Activated T-helper 2 cell treated with anti-CD3 and anti-CD28 coated beads, Interferon-gamma antibody, Interleukin-2, Interleukin-4, amounts not matched to agents 10 μg/mL and 5 μg/mL and 100 μg/mL, durations not matched to agents 14 hours and 24 hours and 36 hours (primary cell): Measurements from ENCODE around the gene TAGLN3. TPM values are rescaled to one million over a fixed set of nuclear protein-coding genes. Genes with fewer than 3 reads are reported as not detected.
A peak's percentile ranks its signal among the peaks of the same experiment; 100 is the strongest.

ENCODE experiments used
- DNase-seq: peaks from one replicate; pipeline ENCODE4 v3.0.0; 2021; ENCODE audit warnings: low spot score
- H3K27ac Mint-ChIP-seq: one replicate; pipeline ENCODE4 v1.8.0; 2021; ENCODE audit warnings: mixed read lengths
- H3K27me3 Mint-ChIP-seq: one replicate; pipeline ENCODE4 v1.8.0; 2021; ENCODE audit warnings: low read depth, mixed read lengths
- H3K36me3 Mint-ChIP-seq: one replicate; pipeline ENCODE4 v1.8.0; 2021; ENCODE audit warnings: low read depth, mixed read lengths
- H3K4me1 Mint-ChIP-seq: one replicate; pipeline ENCODE4 v1.8.0; 2021; ENCODE audit warnings: low read depth, mixed read lengths
- H3K4me3 Mint-ChIP-seq: one replicate; pipeline ENCODE4 v1.8.0; 2021; ENCODE audit warnings: low read depth, mild to moderate bottlenecking, moderate library complexity, mixed read lengths
- H3K9me3 Mint-ChIP-seq: one replicate; pipeline ENCODE4 v1.8.0; 2021; ENCODE audit warnings: mixed read lengths
- intact Hi-C: fragments of 100-400 bp; cut with micrococcal nuclease; formaldehyde crosslinking; loops from one replicate; pipeline ENCODE4 v1.15.1; 2023
- total RNA-seq: library from RNA; stranded (reverse); gene quantifications from 2 replicates; pipeline ENCODE4 v1.2.3, GENCODE V29; 2022

Gene TAGLN3
- total RNA-seq, 1 donor from 2014 or later = 0.34 TPM

GRCh38 chr3:112047264-112047663 is 48.5 kb downstream of the TAGLN3 start:
- peaks cover 5% of the 10 kb centered on the region for H3K4me1 Mint-ChIP-seq
- H3K36me3 Mint-ChIP-seq = no peaks in the 10 kb centered on the region
- no peak overlapping the region for H3K4me3 Mint-ChIP-seq
- intact Hi-C loops = loop anchor here (5.0 kb wide), 1 partner anchor 40 kb away; the partner anchor contains the start of gene C3orf52
- no peak overlapping the region for H3K27ac Mint-ChIP-seq
- no peak for DNase-seq
- no peaks in the 10 kb centered on the region for H3K9me3 Mint-ChIP-seq
- peaks cover 3% of the 10 kb centered on the region for H3K27me3 Mint-ChIP-seq

- Mint-ChIP-seq H3K27me3 (peaks cover 3% of the 10 kb centered on the region), H3K4me3 (no peak overlapping the region), H3K4me1 (peaks cover 9% of the 10 kb centered on the region), H3K36me3 (no peaks in the 10 kb centered on the region), H3K27ac (no peak overlapping the region), H3K9me3 (no peaks in the 10 kb centered on the region)
- DNase-seq = no peak
- intact Hi-C loops = loop anchor here (5.0 kb wide), 1 partner anchor 38 kb away; the partner anchor contains the start of gene C3orf52
Measured at GRCh38 chr3:112048911-112049310, 50.2 kb downstream of the TAGLN3 start.

- Mint-ChIP-seq H3K9me3 (no peaks in the 10 kb centered on the region), H3K4me3 (no peak overlapping the region), H3K27me3 (peaks cover 3% of the 10 kb centered on the region), H3K27ac (no peak overlapping the region), H3K36me3 (no peaks in the 10 kb centered on the region), H3K4me1 (peaks cover 31% of the 10 kb centered on the region)
- intact Hi-C loops = no loop called here
- no peak for DNase-seq
Measured at GRCh38 chr3:112053229-112053628, 54.5 kb downstream of the TAGLN3 start.

- H3K27me3 Mint-ChIP-seq = peaks cover 3% of the 10 kb centered on the region
- no peaks in the 10 kb centered on the region for H3K36me3 Mint-ChIP-seq
- H3K9me3 Mint-ChIP-seq = no peaks in the 10 kb centered on the region
- H3K27ac Mint-ChIP-seq = peak overlapping the region; percentile 15
- H3K4me1 Mint-ChIP-seq = peaks cover 31% of the 10 kb centered on the region
- DNase-seq = no peak
- intact Hi-C loops = loop anchor here (1.0 kb wide), 1 partner anchor 19 kb away; no protein-coding TSS in a partner anchor
- H3K4me3 Mint-ChIP-seq = peak overlapping the region; percentile 0
Measured at GRCh38 chr3:112056451-112056929, 57.8 kb downstream of the TAGLN3 start.

GRCh38 chr3:112059497-112059896 is 60.8 kb downstream of the TAGLN3 start:
- DNase-seq = no peak
- Mint-ChIP-seq H3K27ac (no peak overlapping the region), H3K9me3 (no peaks in the 10 kb centered on the region), H3K36me3 (no peaks in the 10 kb centered on the region), H3K4me1 (peaks cover 23% of the 10 kb centered on the region), H3K4me3 (no peak overlapping the region), H3K27me3 (no peaks in the 10 kb centered on the region)
- intact Hi-C loops = no loop called here

- H3K4me3 Mint-ChIP-seq = no peak overlapping the region
- no peaks in the 10 kb centered on the region for H3K27me3 Mint-ChIP-seq
- no peaks in the 10 kb centered on the region for H3K36me3 Mint-ChIP-seq
Measured at GRCh38 chr3:112061152-112061551, 62.4 kb downstream of the TAGLN3 start.

More at GRCh38 chr3:112061152-112061551, 62.4 kb downstream of the TAGLN3 start:
- intact Hi-C loops = no loop called here
- Mint-ChIP-seq H3K9me3 (no peaks in the 10 kb centered on the region), H3K4me1 (peaks cover 17% of the 10 kb centered on the region), H3K27ac (no peak overlapping the region)
- DNase-seq = no peak

Other genes with a start within 250 kb of the TAGLN3 start
- 0.80 and 0.94 TPM in 2 replicates for gene PHLDB2, start 139.7 kb upstream of the TAGLN3 start, total RNA-seq
- gene ABHD10, start 19.9 kb upstream of the TAGLN3 start, total RNA-seq = 46.3 and 46.9 TPM in 2 replicates
- gene TMPRSS7, start 35.8 kb downstream of the TAGLN3 start, total RNA-seq = not detected in 2 replicates
- 11.7 and 13.3 TPM in 2 replicates for gene C3orf52, start 87.5 kb downstream of the TAGLN3 start, total RNA-seq
- 1.6 and 1.9 TPM in 2 replicates for gene GCSAM, start 134.3 kb downstream of the TAGLN3 start, total RNA-seq